ENCODE measurements around the gene DCAF5. TPM values are rescaled to one million over a fixed set of nuclear protein-coding genes. Genes with fewer than 3 reads are reported as not detected.

Gene DCAF5
- total and polyA plus RNA-seq, 2 donors (not counting 1 experiment from before 2014, with no cell fraction given), result 62.2 to 65.5 TPM

- no peaks in the 10 kb centered on the region for H3K27me3 ChIP-seq (replicated peaks in 1 of 4; ENCODE audit: control extremely low read depth in 1 of 4, control insufficient read depth in 3 of 4, insufficient read depth in 4 of 4, low read length in 3 of 4)
- POLR2A ChIA-PET, result no interaction called here
- no peak overlapping the region for H3K4me3 Mint-ChIP-seq
- no peak for ATAC-seq (ENCODE audit: low read depth)
- H4K20me1 ChIP-seq (ENCODE audit: control insufficient read depth, insufficient read depth, low read length, poor library complexity, severe bottlenecking), result no peaks in the 10 kb centered on the region
- DNase-seq, result no peak
- no peaks in the 10 kb centered on the region for H3K4me1 ChIP-seq (ENCODE audit: control insufficient read depth in 2 of 2, insufficient read depth in 2 of 2, low read length in 2 of 2)
- intact Hi-C loops (cut with micrococcal nuclease), result no loop called here
- H3K9me3 ChIP-seq (ENCODE audit: control extremely low read depth in 1 of 3, control insufficient read depth in 2 of 3, insufficient read depth in 1 of 3, low read length in 2 of 3), result no peaks in the 10 kb centered on the region
- H3K36me3 ChIP-seq (replicated peaks in 1 of 2; ENCODE audit: control extremely low read depth in 1 of 2, control insufficient read depth in 1 of 2, extremely low read depth in 1 of 2, insufficient read depth in 2 of 2, low read length in 1 of 2), result no peaks in the 10 kb centered on the region
- H3K27ac ChIP-seq (ENCODE audit: low read length in 2 of 2), result no peak overlapping the region
- no peaks in the 10 kb centered on the region for H3K79me2 ChIP-seq (ENCODE audit: control insufficient read depth, insufficient read depth, low read length)
- no peak overlapping the region for H3K9ac ChIP-seq (ENCODE audit: low read length)
- H3K4me1 Mint-ChIP-seq, result no peaks in the 10 kb centered on the region
- CTCF ChIA-PET, result no interaction called here
- no peaks in the 10 kb centered on the region for H3K27me3 Mint-ChIP-seq
- 79% methylated on average over 11 of the region's 12 CpGs for WGBS (ENCODE audit: insufficient coverage)
- TF ChIP-seq EZH2 (IDR thresholded peaks at IDR 0.05; ENCODE audit: borderline replicate concordance, insufficient read depth, low read depth, low read length, poor library complexity, severe bottlenecking) (no peak), CTCF (IDR thresholded peaks at IDR 0.05) (no peak)
- no peak overlapping the region for H3K27ac Mint-ChIP-seq
- no peak overlapping the region for H3K4me2 ChIP-seq (replicated peaks; ENCODE audit: low read depth, low read length, poor library complexity, severe bottlenecking)
- H3K4me3 ChIP-seq (ENCODE audit: control extremely low read depth in 1 of 5, extremely low read depth in 1 of 5, insufficient read depth in 1 of 5, low read depth in 2 of 5, low read length in 4 of 5), result no peak overlapping the region
- H2AFZ ChIP-seq (ENCODE audit: insufficient read depth, low read depth, low read length, poor library complexity, severe bottlenecking), result no peak overlapping the region
- H3K9me3 Mint-ChIP-seq (ENCODE audit: insufficient read depth), result no peaks in the 10 kb centered on the region
These were observed 138.8 kb downstream of the DCAF5 start for GRCh38 chr14:69013943-69014782.

- no peaks in the 10 kb centered on the region for H3K9me3 Mint-ChIP-seq (ENCODE audit: insufficient read depth)
- Histone ChIP-seq H4K20me1 (ENCODE audit: control insufficient read depth, insufficient read depth, low read length, poor library complexity, severe bottlenecking) (no peaks in the 10 kb centered on the region), H3K4me3 (ENCODE audit: control extremely low read depth in 1 of 5, extremely low read depth in 1 of 5, insufficient read depth in 1 of 5, low read depth in 2 of 5, low read length in 4 of 5) (no peak overlapping the region), H3K4me1 (ENCODE audit: control insufficient read depth in 2 of 2, insufficient read depth in 2 of 2, low read length in 2 of 2) (no peaks in the 10 kb centered on the region), H3K27me3 (replicated peaks in 1 of 4; ENCODE audit: control extremely low read depth in 1 of 4, control insufficient read depth in 3 of 4, insufficient read depth in 4 of 4, low read length in 3 of 4) (no peaks in the 10 kb centered on the region), H3K9me3 (ENCODE audit: control extremely low read depth in 1 of 3, control insufficient read depth in 2 of 3, insufficient read depth in 1 of 3, low read length in 2 of 3) (no peaks in the 10 kb centered on the region), H2AFZ (ENCODE audit: insufficient read depth, low read depth, low read length, poor library complexity, severe bottlenecking) (no peak overlapping the region), H3K79me2 (ENCODE audit: control insufficient read depth, insufficient read depth, low read length) (no peaks in the 10 kb centered on the region), H3K9ac (ENCODE audit: low read length) (no peak overlapping the region), H3K27ac (ENCODE audit: low read length in 2 of 2) (no peak overlapping the region), H3K4me2 (replicated peaks; ENCODE audit: low read depth, low read length, poor library complexity, severe bottlenecking) (no peak overlapping the region), H3K36me3 (replicated peaks in 1 of 2; ENCODE audit: control extremely low read depth in 1 of 2, control insufficient read depth in 1 of 2, extremely low read depth in 1 of 2, insufficient read depth in 2 of 2, low read length in 1 of 2) (no peaks in the 10 kb centered on the region)
- WGBS (ENCODE audit: insufficient coverage), result 91% methylated on average over 3 of the region's 5 CpGs
- DNase-seq (no peak), ATAC-seq (ENCODE audit: low read depth) (no peak)
- TF ChIP-seq EZH2 (IDR thresholded peaks at IDR 0.05; ENCODE audit: borderline replicate concordance, insufficient read depth, low read depth, low read length, poor library complexity, severe bottlenecking) (no peak), CTCF (IDR thresholded peaks at IDR 0.05) (no peak)
- POLR2A ChIA-PET, result no interaction called here
- H3K27ac Mint-ChIP-seq, result no peak overlapping the region
- CTCF ChIA-PET, result no interaction called here
- no peak overlapping the region for H3K4me3 Mint-ChIP-seq
- no peaks in the 10 kb centered on the region for H3K4me1 Mint-ChIP-seq
- intact Hi-C loops (cut with micrococcal nuclease), result no loop called here
- H3K27me3 Mint-ChIP-seq, result no peaks in the 10 kb centered on the region
These were observed 140.5 kb downstream of the DCAF5 start for GRCh38 chr14:69012256-69012953.

All from B cell (primary cell).